C1 segment of cervical spinal cord (tissue), 14 donors: Measurements from ENCODE around the gene PRKRIP1.
A peak's percentile ranks its signal among the peaks of the same experiment; 100 is the strongest.
"Not testable (repeated sequence)": the region's sequence is repeated elsewhere in the genome, so short reads cannot be mapped to it uniquely, and the experiment has no call there.

Experiments
- DNase-seq, 14 donors: peaks; one replicate each; lab custom pipeline; 2025; lab: John Stamatoyannopoulos, UW

PRKRIP1 gene

GRCh38 chr7:102395873-102396709 lies at the start of gene PRKRIP1:
PRKRIP1 (plus strand) TSS chr7:102396363; CDS start chr7:102396412, 49 bp downstream.
- DNase-seq: peak; percentile 17 to 91 (median 82)

GRCh38 chr7:102346983-102347382 lies 49.2 kb upstream of the PRKRIP1 start:
- not testable (repeated sequence) for DNase-seq

GRCh38 chr7:102356344-102356743 lies 39.8 kb upstream of the PRKRIP1 start, which contains the start of gene SPDYE6:
SPDYE6 (minus strand) TSS chr7:102356444; CDS start chr7:102356023, 421 bp downstream.
- DNase-seq: not testable (repeated sequence)

GRCh38 chr7:102363549-102364393 lies 32.4 kb upstream of the PRKRIP1 start:
- peak; percentile 75 to 99 (median 93) for DNase-seq

GRCh38 chr7:102364394-102364886 lies 31.7 kb upstream of the PRKRIP1 start:
- DNase-seq: not testable (repeated sequence)

GRCh38 chr7:102365390-102365789 lies 30.8 kb upstream of the PRKRIP1 start:
- not testable (repeated sequence) for DNase-seq

- not testable (repeated sequence) for DNase-seq
Measured at GRCh38 chr7:102370038-102370437, 26.1 kb upstream of the PRKRIP1 start.

GRCh38 chr7:102372796-102373195 lies 23.4 kb upstream of the PRKRIP1 start:
- peak in 1 of 14 donors; percentile 32 for DNase-seq

GRCh38 chr7:102376964-102377466 lies 19.1 kb upstream of the PRKRIP1 start:
- no peak for DNase-seq

- DNase-seq: not testable (repeated sequence)
Measured at GRCh38 chr7:102380837-102381236, 15.3 kb upstream of the PRKRIP1 start.

GRCh38 chr7:102381696-102382425 lies 14.3 kb upstream of the PRKRIP1 start:
- DNase-seq: not testable (repeated sequence)

- no peak for DNase-seq
Measured at GRCh38 chr7:102387064-102387463, 9.1 kb upstream of the PRKRIP1 start.

- no peak for DNase-seq
Measured at GRCh38 chr7:102389810-102390209, 6.4 kb upstream of the PRKRIP1 start.

- DNase-seq: peak in 13 of 14 donors; percentile 17 to 81 (median 51)
Measured at GRCh38 chr7:102390697-102391484, 5.3 kb upstream of the PRKRIP1 start.

- DNase-seq: no peak
Measured at GRCh38 chr7:102392330-102392729, 3.8 kb upstream of the PRKRIP1 start.

- DNase-seq: no peak
Measured at GRCh38 chr7:102393467-102393866, 2.7 kb upstream of the PRKRIP1 start.

- no peak for DNase-seq
Measured at GRCh38 chr7:102395592-102395872, 631 bp upstream of the PRKRIP1 start.

- no peak for DNase-seq
Measured at GRCh38 chr7:102396710-102397019, 502 bp downstream of the PRKRIP1 start.

GRCh38 chr7:102398543-102398942 lies 2.4 kb downstream of the PRKRIP1 start:
- no peak for DNase-seq

- DNase-seq: no peak
Measured at GRCh38 chr7:102400360-102400759, 4.2 kb downstream of the PRKRIP1 start.

GRCh38 chr7:102403563-102403962 lies 7.4 kb downstream of the PRKRIP1 start:
- DNase-seq: no peak
